Upper lobe of left lung (tissue), 4 donors: ENCODE results near the gene CDV3.

Source experiments
- EP300 ChIP-seq, 4 donors: sonication (generic); formaldehyde crosslinking; IDR thresholded peaks; one replicate each; pipeline ENCODE4 v1.5.1; 2017; ENCODE audit warnings: antibody characterized with exemption in 4 of 4, control low read depth in 2 of 4
- TF ChIP-seq, protein P1 (sequence below), 6 experiments: fragments of 450-650 bp in 4 of 6; fragments of 200-600 bp in 2 of 6; sonication (generic) in 2 of 6; IDR thresholded peaks; one replicate each; pipeline ENCODE4 v1.5.1; 2016 to 2019; ENCODE audit warnings: antibody characterized with exemption in 6 of 6

DNA sequence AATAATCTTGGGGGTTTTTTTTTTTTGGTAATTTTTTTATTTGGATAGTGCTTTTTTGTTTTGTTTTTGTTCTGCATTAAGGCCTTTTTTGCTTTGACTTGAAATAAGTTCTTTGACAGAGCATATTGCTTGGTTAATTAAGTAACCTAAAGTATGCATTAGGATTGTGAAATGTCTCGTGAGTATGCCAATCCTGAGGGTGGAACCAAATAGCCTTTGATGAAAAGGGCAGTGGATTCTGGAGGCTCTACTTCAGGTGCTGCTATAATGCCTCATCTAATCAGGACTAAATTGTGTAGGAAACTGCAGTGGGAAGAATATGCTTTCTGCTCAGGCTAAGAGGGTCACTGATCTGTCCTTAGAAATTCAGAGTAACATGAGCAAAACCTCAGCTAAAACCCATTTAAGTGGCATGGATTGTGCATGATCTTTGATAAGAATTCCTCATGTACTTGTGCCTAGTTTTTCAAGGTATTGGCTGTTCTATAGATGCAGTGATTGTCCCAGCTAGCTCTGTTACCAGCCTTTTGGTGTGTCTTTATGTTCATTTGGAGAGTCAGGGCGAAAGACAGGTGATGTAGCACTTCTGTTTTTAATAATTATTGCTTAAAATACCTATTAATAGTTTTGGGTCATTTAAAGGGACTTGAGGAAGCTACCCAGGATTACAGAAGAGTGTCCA is 15.4 kb downstream of the CDV3 start:
- no peak for TF ChIP-seq EP300 (IDR thresholded peaks at IDR 0.05)
- TF ChIP-seq, protein P1, sequence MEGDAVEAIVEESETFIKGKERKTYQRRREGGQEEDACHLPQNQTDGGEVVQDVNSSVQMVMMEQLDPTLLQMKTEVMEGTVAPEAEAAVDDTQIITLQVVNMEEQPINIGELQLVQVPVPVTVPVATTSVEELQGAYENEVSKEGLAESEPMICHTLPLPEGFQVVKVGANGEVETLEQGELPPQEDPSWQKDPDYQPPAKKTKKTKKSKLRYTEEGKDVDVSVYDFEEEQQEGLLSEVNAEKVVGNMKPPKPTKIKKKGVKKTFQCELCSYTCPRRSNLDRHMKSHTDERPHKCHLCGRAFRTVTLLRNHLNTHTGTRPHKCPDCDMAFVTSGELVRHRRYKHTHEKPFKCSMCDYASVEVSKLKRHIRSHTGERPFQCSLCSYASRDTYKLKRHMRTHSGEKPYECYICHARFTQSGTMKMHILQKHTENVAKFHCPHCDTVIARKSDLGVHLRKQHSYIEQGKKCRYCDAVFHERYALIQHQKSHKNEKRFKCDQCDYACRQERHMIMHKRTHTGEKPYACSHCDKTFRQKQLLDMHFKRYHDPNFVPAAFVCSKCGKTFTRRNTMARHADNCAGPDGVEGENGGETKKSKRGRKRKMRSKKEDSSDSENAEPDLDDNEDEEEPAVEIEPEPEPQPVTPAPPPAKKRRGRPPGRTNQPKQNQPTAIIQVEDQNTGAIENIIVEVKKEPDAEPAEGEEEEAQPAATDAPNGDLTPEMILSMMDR (IDR thresholded peaks at IDR 0.05): no peak
